HEK293T (cell line): ENCODE measurements around the gene LMX1B.

Experiments
- ARNT ChIP-seq: fragments of 450-650 bp; IDR thresholded peaks from 2 replicates; pipeline ENCODE4 v1.6.1; 2017; ENCODE audit warnings: mild to moderate bottlenecking
- BHLHE40 ChIP-seq: fragments of 450-650 bp; IDR thresholded peaks from 2 replicates; pipeline ENCODE4 v1.6.1; 2016; ENCODE audit warnings: mild to moderate bottlenecking, moderate library complexity, borderline replicate concordance
- CTBP1 ChIP-seq: fragments of 450-650 bp; IDR thresholded peaks from 2 replicates; pipeline ENCODE4 v1.6.1; 2016; ENCODE audit warnings: borderline replicate concordance
- ELF4 ChIP-seq: fragments of 450-650 bp; IDR thresholded peaks from 2 replicates; pipeline ENCODE4 v1.6.1; 2017; ENCODE audit warnings: antibody characterized with exemption
- FOXA1 ChIP-seq: fragments of 450-650 bp; IDR thresholded peaks from 2 replicates; pipeline ENCODE4 v1.6.1; 2016; ENCODE audit warnings: mild to moderate bottlenecking
- FOXM1 ChIP-seq: fragments of 450-650 bp; IDR thresholded peaks from 2 replicates; pipeline ENCODE4 v1.6.1; 2017; ENCODE audit warnings: mild to moderate bottlenecking, borderline replicate concordance
- PKNOX1 ChIP-seq: fragments of 450-650 bp; IDR thresholded peaks from 2 replicates; pipeline ENCODE4 v1.6.1; 2016
- SP1 ChIP-seq: fragments of 450-650 bp; IDR thresholded peaks from 2 replicates; pipeline ENCODE4 v1.6.1; 2017
- SUZ12 ChIP-seq: fragments of 450-650 bp; IDR thresholded peaks from 2 replicates; pipeline ENCODE4 v1.6.1; 2016; ENCODE audit warnings: mild to moderate bottlenecking

- no peak for TF ChIP-seq SUZ12
- no peak for TF ChIP-seq ARNT
- no peak for TF ChIP-seq FOXA1
- no peak for TF ChIP-seq SP1
- no peak for TF ChIP-seq ELF4
- TF ChIP-seq BHLHE40 = no peak
- TF ChIP-seq PKNOX1 = no peak
- TF ChIP-seq FOXM1 = no peak
- no peak for TF ChIP-seq CTBP1
Measured at GRCh38 chr9:126715382-126715781, 101.7 kb downstream of the LMX1B start.
